GM21367 (cell line): Measurements from ENCODE around the gene TENT4B.
"Not testable (repeated sequence)": the region's sequence is repeated elsewhere in the genome, so short reads cannot be mapped to it uniquely, and the experiment has no call there.

Experiments
- ATAC-seq: cut with Tn5 transposase; IDR thresholded peaks from one replicate; pipeline ENCODE4 v1.9.1; 2021; ENCODE audit not compliant: unreplicated experiment

Gene TENT4B

GRCh38 chr16:50153596-50154419, 702 bp downstream of the TENT4B start:
- ATAC-seq, result peak; percentile 11

GRCh38 chr16:50154420-50154950, 1.4 kb downstream of the TENT4B start:
- no peak for ATAC-seq

DNA sequence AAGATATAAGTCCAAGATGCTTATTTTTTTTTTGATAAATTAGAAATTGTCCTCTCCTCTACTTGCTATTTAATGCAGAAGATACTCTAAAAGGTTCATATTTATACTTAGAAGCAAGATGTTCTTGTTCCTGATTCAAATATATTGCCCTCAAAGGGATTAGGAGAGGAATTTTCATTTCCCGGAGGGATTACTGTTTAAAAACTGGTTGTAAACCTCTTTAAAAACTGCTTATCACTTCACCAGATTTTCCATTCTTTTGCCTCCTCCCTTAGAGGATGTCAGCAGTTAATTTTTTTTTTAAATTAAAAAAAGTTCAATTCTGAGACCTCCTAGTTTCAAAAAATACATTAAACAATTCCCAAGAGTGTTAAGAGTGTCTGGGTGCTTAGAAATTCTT, 2.8 kb downstream of the TENT4B start:
- ATAC-seq, result no peak

DNA sequence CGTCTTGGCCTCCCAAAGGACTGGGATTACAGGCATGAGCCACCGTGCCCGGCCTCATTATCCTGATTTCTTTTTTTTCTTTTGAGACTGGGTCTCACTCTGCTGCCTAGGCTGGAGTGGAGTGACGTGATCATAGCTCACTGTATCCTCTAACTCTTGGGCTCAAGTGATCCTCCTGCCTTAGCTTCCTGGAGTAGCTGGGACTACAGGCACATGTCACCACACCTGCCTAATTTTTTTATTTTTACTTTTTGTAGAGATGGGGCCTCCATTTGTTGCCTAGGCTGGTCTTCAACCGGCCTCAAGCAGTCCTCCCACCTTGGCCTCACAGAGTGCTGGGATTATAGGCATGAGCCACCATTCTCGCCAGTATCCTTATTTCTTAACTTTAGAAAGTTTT, 3.5 kb downstream of the TENT4B start:
- ATAC-seq, result no peak

DNA sequence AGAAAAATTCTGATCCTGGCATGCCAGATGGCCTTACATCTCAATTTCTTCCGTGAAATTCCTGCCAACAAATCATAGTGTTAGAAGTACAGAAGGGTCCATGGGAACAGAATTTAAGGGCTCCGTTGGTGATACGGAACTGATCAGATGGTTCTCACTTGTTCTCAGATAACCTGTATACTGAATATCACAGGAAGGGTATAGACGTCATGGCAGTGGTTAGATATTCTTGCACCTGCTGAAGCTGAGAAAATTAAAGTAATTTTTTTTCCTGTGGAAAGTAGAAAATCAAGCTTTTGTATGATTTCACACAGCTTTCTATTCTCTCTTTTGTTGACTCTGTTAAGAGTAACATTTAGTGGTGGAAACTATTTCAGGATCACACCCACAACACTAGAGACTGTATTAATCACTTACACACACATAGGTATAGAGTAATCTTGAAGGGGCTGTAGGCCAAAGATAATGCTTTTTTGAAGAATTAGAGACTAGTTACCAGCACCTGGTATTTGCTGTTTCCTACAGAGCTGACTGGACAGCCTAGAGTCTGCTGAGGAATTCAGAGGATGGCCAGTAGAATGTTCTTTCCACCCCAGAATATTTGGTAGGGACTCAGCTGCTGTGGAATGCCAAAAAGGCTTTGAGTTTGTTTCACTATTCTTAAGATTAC, 7.5 kb downstream of the TENT4B start:
- no peak for ATAC-seq

GRCh38 chr16:50161950-50162349, 8.8 kb downstream of the TENT4B start:
- no peak for ATAC-seq

DNA sequence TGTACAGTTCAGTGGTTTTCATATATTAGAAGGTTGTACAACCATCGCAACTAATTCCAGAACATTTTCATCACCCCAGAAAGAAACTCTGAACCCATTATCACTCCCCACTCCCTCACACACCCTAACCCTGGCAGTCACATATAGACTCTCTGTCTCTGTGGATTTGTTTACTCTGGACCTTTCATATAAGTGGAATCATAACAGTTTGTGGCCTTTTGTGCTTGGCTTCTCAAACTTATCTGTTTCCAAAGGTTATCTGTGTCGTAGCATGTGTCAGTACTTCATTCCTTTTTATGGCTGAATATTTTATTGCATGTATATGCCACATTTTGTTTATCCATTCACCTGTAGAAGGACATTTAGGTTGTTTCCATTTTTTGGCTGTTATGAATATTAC, 12.4 kb downstream of the TENT4B start:
- no peak for ATAC-seq

GRCh38 chr16:50166511-50167500, 13.7 kb downstream of the TENT4B start:
- no peak for ATAC-seq

DNA sequence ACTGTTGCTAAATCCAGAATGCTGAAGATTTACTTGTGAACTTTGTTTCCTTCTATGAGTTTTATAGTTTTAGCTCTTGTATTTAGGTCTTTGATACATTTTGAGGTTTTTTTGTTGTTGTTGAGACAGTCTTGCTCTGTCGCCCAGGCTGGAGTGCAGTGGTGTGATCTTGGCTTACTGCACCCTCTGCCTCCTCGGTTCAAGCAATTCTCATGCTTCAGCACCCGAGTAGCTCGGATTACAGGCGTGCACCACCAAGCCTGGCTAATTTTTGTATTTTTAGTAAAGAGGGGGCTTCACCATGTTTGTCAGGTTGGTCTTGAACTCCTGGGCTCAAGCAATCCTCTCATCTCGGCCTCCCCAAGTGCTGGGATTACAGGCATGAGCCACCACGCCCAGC, 14.4 kb downstream of the TENT4B start:
- no peak for ATAC-seq

DNA sequence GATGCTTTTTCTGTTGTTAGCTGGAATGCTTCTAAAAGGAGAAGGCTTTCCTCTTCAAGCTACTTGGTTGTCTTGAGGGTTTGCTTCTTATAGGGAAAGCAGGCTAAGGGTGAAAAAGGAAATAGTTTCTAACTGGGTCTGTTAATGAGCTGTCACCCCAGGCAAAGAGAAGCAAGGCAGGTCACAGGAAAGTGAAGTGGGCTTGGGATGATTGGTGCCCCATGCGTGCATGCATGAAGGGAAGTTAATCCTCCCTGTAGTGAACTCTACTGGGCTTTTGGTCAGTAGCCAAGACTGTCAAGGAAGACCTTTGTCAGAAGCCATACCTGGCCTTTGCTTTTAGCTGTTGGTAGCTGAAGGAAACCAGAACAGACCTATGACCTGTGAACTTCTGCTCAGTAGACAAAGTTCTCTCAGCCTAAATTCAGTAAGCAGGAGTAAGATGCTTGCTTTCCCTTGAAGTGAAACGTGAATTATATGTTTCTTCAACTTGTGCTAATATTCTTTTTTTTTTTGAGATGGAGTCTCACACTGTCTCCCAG, 16.5 kb downstream of the TENT4B start:
- no peak for ATAC-seq

DNA sequence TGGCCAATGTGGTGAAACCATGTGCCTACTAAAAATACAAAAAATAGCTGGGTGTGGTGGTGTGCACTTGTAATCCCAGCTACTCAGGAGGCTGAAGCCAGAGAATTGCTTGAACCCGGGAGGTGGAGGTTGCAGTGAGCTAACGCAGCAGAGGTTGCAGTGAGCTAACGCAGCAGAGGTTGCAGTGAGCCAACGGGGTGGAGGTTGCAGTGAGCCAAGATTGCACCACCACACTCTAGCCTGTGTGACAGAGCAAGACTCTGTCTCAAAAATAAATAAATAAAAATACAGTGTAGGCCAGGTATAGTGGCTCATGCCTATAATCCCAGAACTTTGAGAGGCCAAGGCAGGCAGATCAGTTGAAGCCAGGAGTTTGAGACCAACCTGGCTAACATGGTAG, 18.7 kb downstream of the TENT4B start:
- ATAC-seq, result not testable (repeated sequence)

DNA sequence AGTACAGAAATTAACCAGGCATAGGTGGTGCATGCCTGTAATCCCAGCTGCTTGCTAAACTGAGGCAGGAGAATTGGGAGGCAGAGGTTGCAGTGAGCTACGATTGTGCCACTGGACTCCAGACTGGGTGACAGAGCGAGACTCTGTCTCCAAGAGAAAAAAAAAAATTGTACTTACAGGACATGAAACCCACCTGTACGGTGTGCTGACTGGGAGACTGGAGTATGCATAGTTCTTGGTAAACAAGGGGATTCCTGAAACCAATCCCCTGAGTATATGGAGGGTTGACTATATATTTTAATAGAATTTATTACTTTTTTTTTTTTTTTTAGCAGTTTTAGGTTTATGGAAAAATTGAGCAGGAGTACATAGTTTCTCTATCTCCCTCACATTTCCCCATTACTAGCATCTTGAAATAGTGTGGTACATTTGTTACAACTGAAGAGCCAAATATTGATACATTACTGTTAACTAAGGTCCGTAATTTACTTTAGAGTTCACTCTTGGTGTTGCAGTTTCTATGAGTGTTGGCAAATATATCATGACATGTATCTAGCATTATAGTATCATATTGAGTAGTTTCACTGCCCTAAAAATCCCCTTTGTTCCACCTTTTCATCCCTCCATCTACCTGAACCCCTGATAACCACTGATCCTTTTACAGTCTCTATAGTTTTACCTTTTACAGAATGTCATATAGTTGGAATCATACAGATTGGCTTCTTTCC, 19.3 kb downstream of the TENT4B start:
- ATAC-seq, result no peak

DNA sequence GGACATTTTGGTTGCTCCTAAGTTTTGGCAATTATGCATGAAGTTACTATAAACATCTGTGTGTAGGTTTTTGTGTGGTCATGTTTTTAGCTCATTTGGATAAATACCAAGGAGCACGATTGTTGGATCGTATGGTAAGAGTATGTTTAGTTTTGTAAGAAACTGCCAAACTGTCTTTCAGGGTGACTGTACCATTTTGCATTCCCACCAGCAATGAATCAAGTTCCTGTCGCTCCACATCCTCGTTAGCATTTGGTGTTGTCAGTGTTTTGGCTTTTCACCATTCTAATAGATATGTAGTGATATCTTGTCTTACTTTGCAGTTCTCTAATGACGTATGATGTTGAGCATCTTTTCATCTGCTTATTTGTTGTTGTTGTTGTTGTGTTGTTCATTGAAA, 20.2 kb downstream of the TENT4B start:
- no peak for ATAC-seq

- ATAC-seq, result no peak
These were observed 25.4 kb downstream of the TENT4B start for GRCh38 chr16:50178491-50178941.

GRCh38 chr16:50182441-50182840, 29.3 kb downstream of the TENT4B start:
- no peak for ATAC-seq

- no peak for ATAC-seq
These were observed 30.2 kb downstream of the TENT4B start for GRCh38 chr16:50183316-50183715.

DNA sequence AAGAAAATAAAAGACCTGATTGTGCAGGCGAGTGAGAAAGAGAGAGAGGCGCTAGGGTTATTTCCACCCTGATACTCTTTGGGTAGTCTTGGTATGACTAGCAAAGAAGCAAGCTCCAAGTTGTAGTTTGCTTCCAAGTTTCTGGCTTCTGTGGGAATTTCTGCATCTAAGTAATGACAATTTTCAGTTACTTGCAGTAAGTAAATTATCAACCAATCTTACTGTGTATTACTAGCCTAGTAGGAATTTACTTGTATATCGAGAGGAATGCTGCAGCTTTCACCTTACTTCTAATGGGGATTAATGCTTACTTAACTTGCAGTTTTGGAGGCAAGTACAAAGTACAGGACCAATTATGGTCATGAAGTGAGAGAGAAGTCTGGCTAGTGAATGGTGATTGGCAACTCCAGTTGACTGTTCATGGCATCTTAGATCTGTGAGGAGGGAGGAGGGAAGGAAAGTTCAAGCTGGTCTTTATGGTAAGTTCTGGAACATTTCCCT, 31.9 kb downstream of the TENT4B start:
- no peak for ATAC-seq

DNA sequence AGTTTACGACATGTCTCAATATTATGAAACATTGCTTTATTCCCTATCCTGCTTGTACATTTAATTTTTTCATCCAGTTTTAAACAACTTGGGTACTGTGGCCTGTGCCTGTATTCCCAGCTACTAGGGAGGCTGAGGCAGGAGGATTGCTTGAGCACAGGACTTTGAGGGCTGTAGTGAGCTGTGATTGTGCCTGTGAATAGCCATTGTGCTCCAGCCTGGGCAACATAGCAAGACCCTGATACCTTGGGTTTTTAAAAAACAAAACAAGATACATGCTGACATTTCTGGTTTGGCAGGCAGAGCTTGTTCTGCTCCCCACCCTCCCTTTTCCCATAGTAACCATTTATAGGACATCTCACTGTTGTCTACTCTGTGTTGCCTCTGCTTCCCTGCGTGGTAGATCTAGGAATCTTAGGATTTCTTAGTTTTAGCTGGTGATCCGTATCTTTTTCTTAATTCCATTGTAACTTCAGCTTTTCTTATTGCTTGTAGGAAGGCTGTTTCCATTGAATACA, 35.6 kb downstream of the TENT4B start:
- no peak for ATAC-seq

- no peak for ATAC-seq
These were observed 37.2 kb downstream of the TENT4B start for GRCh38 chr16:50190292-50190691.
